Middle frontal gyrus (tissue), 1 donor: Measurements from ENCODE around the gene NAP1L2.
"Not testable (repeated sequence)": the region's sequence is repeated elsewhere in the genome, so short reads cannot be mapped to it uniquely, and the experiment has no call there.

Experiments used
- DNase-seq: peaks from one replicate; pipeline ENCODE4 v3.0.0-alpha.2; 2015; ENCODE audit warnings: low spot score; ENCODE audit errors: extremely low spot score

Gene NAP1L2, protein sequence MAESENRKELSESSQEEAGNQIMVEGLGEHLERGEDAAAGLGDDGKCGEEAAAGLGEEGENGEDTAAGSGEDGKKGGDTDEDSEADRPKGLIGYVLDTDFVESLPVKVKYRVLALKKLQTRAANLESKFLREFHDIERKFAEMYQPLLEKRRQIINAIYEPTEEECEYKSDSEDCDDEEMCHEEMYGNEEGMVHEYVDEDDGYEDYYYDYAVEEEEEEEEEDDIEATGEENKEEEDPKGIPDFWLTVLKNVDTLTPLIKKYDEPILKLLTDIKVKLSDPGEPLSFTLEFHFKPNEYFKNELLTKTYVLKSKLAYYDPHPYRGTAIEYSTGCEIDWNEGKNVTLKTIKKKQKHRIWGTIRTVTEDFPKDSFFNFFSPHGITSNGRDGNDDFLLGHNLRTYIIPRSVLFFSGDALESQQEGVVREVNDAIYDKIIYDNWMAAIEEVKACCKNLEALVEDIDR

DNA sequence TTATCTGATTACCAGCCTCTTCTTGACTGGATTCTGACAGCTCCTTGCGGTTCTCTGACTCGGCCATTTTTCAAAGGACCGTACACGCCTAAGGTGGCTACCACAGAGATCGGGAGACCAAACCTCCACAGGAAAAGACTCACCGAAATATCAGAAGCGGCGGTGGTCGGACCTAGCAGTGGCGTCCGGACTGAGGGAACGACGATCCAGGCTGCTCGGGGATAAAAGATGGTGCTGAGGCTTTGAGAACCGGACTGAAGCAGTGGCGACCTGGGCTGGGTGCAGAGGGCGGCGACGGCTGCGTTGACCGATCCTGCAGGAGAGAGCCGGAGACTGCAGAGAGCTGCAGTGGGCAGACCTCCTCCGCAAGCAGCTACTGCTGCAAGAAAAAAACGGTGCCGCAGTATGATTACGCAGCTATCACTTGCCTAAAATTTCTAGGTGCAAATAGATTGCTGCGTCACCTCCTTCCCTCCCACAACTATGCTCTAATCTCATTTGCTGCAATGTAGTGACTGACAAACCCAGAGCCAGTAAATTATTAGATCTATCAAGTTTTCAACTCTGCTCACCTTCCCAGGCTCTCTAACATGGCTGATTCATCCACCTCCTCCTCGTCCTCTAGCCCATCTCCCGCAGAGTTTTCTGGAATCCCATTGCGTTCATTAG lies at the start of gene NAP1L2:
NAP1L2 (minus strand) TSS at position 426 of the 669 bp plus-strand sequence; CDS start at position 67, 359 bp downstream.
- DNase-seq = peak; percentile 61

DNA sequence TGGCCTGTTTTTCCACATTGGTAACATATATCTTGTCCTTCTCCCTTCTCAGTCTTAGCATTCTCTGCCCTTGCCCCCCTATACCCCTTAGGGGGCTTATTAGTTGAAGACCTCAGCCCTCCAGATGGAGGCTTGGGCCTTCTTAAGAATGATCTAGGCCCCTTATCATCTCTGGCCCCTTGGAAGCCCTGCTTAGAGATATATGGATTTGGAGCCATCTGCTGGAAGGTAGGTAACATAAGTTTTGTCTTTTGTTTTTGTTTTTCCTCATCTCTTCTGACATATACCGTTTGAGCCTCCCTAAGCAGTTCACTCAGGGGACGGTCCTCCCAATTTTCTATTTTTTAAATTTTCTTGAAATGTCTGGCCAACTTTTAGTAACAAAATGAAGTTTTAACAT lies 48.3 kb upstream of the NAP1L2 start:
- no peak for DNase-seq

DNA sequence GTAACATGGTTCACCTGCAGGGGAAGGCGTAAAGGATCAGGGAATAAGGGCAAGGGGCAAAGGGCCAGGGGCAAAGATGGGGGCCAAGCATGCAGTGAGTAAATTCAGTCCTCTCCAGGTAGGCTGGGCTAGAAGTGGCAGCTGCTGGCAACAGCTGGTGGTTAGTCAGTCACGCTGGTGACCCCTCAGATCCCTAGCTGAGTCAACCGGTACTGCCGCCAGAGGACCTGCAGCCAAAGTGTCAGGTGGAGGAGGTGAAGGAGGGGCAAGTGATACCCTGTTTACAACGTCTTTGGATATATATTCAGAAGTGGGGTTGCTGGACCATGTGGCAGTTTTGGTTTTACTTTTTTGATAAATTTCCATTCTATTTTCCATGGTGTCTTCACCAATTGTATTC lies 24.6 kb upstream of the NAP1L2 start:
- DNase-seq = no peak

DNA sequence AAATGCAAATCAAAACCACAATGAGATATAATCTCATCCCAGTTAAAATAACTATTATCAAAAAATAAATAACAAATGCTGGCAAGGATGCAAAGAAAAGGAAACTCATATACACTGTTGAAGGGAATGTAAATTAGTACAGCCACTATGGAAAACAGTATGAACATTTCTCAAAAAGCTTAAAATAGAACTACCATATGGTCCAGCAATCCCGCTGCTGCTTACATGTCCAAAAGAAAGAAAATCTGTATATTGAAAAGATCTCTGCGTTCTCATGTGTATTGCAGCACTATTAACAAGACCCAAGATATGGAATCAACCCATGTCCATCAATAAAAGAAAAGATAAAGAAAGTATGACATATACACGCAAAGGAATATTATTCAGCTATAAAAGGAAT lies 3.0 kb upstream of the NAP1L2 start:
- DNase-seq = no peak

DNA sequence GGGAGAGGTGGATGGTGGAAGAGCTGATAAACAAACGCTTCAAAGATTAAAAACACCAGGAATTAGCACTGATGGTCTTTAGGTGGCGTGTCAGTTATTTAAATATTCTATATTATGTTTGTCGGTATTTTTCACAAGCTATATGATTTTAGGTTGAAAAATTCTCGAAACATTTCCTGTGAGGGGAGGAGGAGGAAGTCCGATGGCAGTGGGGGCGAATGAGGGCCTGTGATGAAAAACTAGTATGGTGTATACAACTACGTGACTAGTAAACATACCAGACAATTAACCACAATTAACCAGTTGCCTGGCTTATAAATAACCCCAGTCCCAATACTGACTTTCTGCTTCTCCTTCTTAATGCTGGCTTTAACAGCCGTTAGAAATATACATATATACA lies 595 bp upstream of the NAP1L2 start:
- DNase-seq = no peak

DNA sequence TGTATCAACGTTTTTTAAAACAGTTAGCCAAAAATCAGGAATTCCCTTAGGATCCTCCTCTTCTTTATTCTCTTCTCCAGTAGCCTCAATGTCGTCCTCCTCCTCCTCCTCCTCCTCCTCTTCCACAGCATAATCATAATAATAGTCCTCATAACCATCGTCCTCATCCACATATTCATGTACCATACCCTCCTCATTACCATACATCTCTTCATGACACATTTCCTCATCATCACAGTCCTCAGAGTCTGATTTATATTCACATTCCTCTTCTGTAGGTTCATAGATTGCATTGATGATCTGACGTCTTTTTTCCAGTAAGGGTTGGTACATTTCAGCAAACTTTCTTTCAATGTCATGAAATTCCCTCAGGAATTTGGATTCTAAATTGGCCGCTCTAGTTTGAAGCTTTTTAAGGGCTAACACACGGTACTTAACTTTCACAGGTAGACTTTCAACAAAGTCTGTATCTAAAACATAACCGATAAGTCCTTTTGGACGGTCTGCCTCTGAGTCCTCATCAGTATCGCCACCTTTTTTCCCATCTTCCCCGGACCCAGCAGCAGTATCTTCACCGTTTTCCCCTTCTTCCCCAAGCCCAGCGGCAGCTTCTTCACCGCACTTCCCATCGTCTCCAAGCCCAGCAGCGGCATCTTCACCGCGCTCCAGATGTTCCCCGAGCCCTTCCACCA lies 771 bp downstream of the NAP1L2 start:
- DNase-seq = no peak

DNA sequence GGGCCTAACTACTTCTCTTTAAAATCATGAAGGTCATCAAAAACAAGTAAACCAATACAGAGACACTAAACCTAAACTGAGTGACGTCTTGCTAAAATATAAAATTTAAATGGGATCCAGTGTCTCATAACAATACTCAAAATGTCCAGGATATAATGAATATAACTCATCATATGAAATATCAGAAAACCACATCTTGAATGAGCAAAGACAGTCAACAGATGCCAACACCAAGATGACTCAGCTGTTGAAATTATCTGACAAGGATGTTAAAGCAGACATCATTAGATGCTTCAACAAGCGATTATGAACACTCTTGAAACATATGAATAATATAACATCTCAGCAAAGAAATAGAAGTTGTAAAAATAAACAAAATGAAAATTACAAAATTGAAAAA lies 8.3 kb downstream of the NAP1L2 start:
- DNase-seq = no peak

DNA sequence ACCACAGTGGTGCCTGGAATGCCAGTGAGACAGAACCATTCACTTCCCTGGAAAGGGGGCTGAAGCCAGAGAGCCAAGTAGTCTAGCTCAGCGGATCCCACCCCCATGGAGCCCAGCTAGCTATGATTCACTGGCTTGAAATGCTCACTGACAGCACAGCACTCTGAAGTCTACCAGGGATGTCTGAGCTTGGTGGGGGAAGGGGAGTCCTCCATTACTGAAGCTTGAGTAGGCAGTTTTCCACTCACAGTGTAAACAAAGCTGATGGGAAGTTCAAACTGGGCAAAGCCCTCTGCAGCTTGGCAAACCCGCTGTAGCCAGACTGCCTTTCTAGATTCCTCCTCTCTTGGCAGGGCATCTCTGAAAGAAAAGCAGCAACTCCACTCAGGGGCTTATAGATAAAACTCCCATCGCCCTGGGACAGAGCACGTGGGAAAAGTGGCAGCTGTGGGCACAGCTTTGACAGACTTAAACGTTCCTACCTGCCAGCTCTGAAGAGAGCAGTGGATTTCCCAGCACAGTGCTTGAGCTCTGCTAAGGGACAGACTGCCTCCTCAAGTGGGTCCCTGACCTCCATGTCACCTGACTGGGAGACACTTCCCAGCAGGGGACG lies 32.0 kb downstream of the NAP1L2 start:
- no peak for DNase-seq

DNA sequence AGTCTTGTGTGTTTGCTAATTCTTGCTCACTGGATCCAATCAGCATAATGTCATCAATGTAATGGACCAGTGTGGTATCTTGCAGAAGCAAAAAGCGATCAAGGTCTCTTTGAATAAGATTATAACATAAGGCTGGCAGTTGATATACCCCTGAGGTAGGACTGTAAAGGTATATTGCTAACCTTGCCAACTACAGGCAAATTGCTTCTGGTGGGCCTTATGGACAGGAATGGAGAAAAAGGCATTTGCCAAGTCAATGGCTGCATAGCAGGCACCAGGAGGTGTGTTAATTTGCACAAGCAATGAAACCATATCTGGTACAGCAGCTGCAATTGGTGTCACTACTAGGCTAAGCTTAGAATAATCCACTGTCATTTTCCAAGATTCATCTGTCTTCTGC lies 45.7 kb downstream of the NAP1L2 start:
- DNase-seq = not testable (repeated sequence)
